MM.1S (cell line): ENCODE measurements around the gene KYNU.

Experiments used
- DNase-seq: peaks from one replicate; pipeline ENCODE4 v3.0.0-alpha.2; 2015
- H2AFZ ChIP-seq: fragments of 300-600 bp; sonication (generic); 2 replicates; pipeline ENCODE4 v1.6.0; 2016; ENCODE audit warnings: antibody characterized with exemption, low read length
- H3F3A ChIP-seq: fragments of 300-600 bp; sonication (generic); 2 replicates; pipeline ENCODE4 v1.6.1; 2016; ENCODE audit warnings: mild to moderate bottlenecking, antibody characterized with exemption, low read length, moderate library complexity, mixed read lengths; ENCODE audit not compliant: insufficient read depth
- H3K27ac ChIP-seq: fragments of 300-600 bp; sonication (generic); 2 replicates; pipeline ENCODE4 v1.5.1; 2016; ENCODE audit warnings: mild to moderate bottlenecking, low read length
- H3K27me3 ChIP-seq: fragments of 300-600 bp; sonication (generic); replicated peaks from 2 replicates; pipeline ENCODE4 v1.6.0; 2016; ENCODE audit warnings: low read length; ENCODE audit not compliant: insufficient read depth
- H3K36me3 ChIP-seq: fragments of 300-600 bp; sonication (generic); replicated peaks from 2 replicates; pipeline ENCODE4 v1.6.1; 2016; ENCODE audit warnings: mild to moderate bottlenecking, low read length, mixed read lengths; ENCODE audit not compliant: insufficient read depth
- H3K4me1 ChIP-seq: fragments of 300-600 bp; sonication (generic); 2 replicates; pipeline ENCODE4 v1.6.1; 2016; ENCODE audit warnings: low read length, mixed read lengths
- H3K4me2 ChIP-seq: fragments of 300-600 bp; sonication (generic); 2 replicates; pipeline ENCODE4 v1.6.0; 2016; ENCODE audit warnings: low read depth, low read length
- H3K4me3 ChIP-seq: fragments of 300-600 bp; sonication (generic); 2 replicates; pipeline ENCODE4 v1.5.1; 2016; ENCODE audit warnings: low read length, mixed read lengths
- H3K79me2 ChIP-seq: fragments of 300-600 bp; sonication (generic); 2 replicates; pipeline ENCODE4 v1.6.1; 2016; ENCODE audit warnings: mixed run types, low read length, mixed read lengths
- H3K9ac ChIP-seq: fragments of 300-600 bp; sonication (generic); 2 replicates; pipeline ENCODE4 v1.6.1; 2016; ENCODE audit warnings: low read length, mixed read lengths
- H3K9me2 ChIP-seq: fragments of 300-600 bp; sonication (generic); replicated peaks from 2 replicates; pipeline ENCODE4 v1.6.1; 2016; ENCODE audit warnings: mild to moderate bottlenecking, low read length, mixed read lengths; ENCODE audit not compliant: insufficient read depth
- H3K9me3 ChIP-seq: fragments of 300-600 bp; sonication (generic); replicated peaks from 2 replicates; pipeline ENCODE4 v1.6.1; 2016; ENCODE audit warnings: mild to moderate bottlenecking, low read length, mixed read lengths; ENCODE audit not compliant: insufficient read depth
- H4K20me1 ChIP-seq: fragments of 300-600 bp; sonication (generic); 2 replicates; pipeline ENCODE4 v1.6.1; 2016; ENCODE audit warnings: mild to moderate bottlenecking, low read length, moderate library complexity, mixed read lengths; ENCODE audit not compliant: insufficient read depth
- EZH2 ChIP-seq: fragments of 300-600 bp; sonication (generic); optimal IDR thresholded peaks from 2 replicates; pipeline ENCODE3; 2017; ENCODE audit warnings: low read depth, mild to moderate bottlenecking, antibody characterized with exemption, low read length, mixed read lengths
- EZH2phosphoT487 ChIP-seq: fragments of 300-600 bp; sonication (generic); IDR thresholded peaks from 2 replicates; pipeline ENCODE4 v1.6.1; 2018; ENCODE audit warnings: antibody characterized with exemption, low read length
- TF ChIP-seq, protein P1 (sequence below): fragments of 300-600 bp; sonication (generic); IDR thresholded peaks from 2 replicates; pipeline ENCODE4 v1.5.1; 2016; ENCODE audit warnings: antibody characterized with exemption, low read length, mixed read lengths

KYNU gene

DNA sequence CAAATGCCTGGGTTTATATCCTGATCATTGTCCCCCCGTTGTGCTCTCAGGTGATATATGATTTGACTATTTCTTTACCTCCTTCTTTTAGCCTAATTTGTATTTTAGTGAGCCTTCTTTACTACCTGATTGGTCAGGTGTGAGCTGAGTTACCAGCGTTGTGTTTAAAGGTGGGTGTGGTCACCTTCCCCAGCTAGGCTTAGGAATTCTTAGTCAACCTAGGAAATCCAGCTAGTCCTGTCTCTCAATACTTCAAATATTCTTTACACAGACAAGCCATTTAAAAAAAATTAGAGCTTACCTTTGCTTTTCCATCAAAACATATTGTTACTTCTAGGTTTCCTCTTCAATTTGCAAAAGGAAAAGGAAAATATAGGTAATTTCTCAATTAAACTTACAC is 30.2 kb downstream of the KYNU start:
- H3K36me3 ChIP-seq: no peaks in the 10 kb centered on the region
- no peaks in the 10 kb centered on the region for H3K4me1 ChIP-seq
- no peak for TF ChIP-seq EZH2
- no peak for TF ChIP-seq EZH2phosphoT487
- TF ChIP-seq, protein P1, sequence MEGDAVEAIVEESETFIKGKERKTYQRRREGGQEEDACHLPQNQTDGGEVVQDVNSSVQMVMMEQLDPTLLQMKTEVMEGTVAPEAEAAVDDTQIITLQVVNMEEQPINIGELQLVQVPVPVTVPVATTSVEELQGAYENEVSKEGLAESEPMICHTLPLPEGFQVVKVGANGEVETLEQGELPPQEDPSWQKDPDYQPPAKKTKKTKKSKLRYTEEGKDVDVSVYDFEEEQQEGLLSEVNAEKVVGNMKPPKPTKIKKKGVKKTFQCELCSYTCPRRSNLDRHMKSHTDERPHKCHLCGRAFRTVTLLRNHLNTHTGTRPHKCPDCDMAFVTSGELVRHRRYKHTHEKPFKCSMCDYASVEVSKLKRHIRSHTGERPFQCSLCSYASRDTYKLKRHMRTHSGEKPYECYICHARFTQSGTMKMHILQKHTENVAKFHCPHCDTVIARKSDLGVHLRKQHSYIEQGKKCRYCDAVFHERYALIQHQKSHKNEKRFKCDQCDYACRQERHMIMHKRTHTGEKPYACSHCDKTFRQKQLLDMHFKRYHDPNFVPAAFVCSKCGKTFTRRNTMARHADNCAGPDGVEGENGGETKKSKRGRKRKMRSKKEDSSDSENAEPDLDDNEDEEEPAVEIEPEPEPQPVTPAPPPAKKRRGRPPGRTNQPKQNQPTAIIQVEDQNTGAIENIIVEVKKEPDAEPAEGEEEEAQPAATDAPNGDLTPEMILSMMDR: no peak
- no peak overlapping the region for H3K9ac ChIP-seq
- no peak overlapping the region for H3K27ac ChIP-seq
- H4K20me1 ChIP-seq: no peaks in the 10 kb centered on the region
- H3K27me3 ChIP-seq: no peaks in the 10 kb centered on the region
- H2AFZ ChIP-seq: no peak overlapping the region
- H3K4me3 ChIP-seq: no peak overlapping the region
- no peaks in the 10 kb centered on the region for H3K9me2 ChIP-seq
- no peaks in the 10 kb centered on the region for H3F3A ChIP-seq
- H3K79me2 ChIP-seq: no peaks in the 10 kb centered on the region
- no peak for DNase-seq
- H3K4me2 ChIP-seq: no peak overlapping the region
- H3K9me3 ChIP-seq: no peaks in the 10 kb centered on the region

DNA sequence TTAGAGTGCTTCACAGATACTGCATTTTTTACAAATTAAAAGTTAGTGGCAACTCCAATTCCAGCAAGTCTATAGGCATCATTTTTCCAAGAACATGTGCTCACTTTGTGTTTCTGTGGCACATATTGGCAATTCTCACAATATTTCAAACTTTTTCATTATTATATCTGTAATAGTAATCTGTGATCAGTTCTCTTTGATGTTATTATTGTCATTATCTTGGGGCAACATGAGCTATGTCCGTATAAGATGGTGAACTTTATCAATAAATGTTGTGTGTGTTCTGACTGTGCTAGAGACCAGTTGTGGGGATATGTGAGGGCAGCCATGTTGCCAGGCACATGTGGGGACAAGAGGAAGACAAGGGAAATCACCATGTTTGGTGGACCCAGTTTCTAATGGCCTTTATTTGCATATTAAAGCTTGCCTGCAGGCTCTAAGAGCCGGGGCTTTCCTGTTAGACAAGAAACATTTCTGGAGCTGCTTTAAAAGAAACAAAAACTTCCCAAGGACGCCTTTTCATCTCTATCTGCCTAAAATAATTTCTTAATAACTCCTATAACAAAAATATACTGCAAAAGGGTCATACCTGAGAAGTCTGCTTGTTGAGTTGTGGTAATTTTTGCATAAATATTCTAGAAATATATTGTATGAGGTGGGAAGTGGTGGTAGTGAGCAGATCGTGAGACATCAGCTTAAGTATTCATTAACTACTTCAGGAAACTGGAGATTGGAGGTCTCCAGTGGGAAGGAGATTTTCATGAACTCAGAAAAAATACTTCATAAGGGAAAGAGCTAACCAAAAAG is 37.2 kb downstream of the KYNU start:
- Histone ChIP-seq H3K9ac (no peak overlapping the region), H4K20me1 (no peaks in the 10 kb centered on the region), H3K36me3 (no peaks in the 10 kb centered on the region), H3K4me2 (peak overlapping the region; percentile 25; the same call in 1 of the 2 replicates), H2AFZ (peak overlapping the region; percentile 35; the same call in 1 of the 2 replicates), H3K4me3 (no peak overlapping the region), H3K27me3 (no peaks in the 10 kb centered on the region), H3K9me2 (no peaks in the 10 kb centered on the region), H3F3A (no peaks in the 10 kb centered on the region), H3K79me2 (no peaks in the 10 kb centered on the region), H3K4me1 (no peaks in the 10 kb centered on the region), H3K9me3 (no peaks in the 10 kb centered on the region), H3K27ac (no peak overlapping the region)
- TF ChIP-seq EZH2phosphoT487: no peak
- no peak for TF ChIP-seq EZH2
- TF ChIP-seq, protein P1: no peak
- DNase-seq: peak; percentile 54

DNA sequence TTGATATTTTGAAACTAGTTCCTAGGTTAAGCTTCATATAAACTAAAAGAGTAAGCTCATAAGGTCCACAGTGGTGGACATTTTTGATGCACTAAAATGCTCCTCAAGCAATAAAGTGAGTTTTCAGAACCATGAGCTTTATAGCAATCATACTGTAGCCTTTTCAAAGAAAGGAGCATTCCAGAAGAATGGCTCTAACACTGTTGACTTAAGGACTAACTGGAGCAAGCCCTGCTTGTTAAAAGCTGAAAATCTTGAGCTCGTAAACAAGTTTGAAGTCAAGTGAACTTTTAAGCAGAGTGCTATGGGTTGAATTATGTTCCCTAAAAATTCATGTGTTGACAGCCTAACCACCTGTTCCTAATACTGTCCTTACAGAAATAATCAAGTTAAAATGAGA is 38.0 kb downstream of the KYNU start:
- H3K4me2 ChIP-seq: peak overlapping the region; percentile 25; the same call in 1 of the 2 replicates
- no peak overlapping the region for H3K9ac ChIP-seq
- no peaks in the 10 kb centered on the region for H3K79me2 ChIP-seq
- DNase-seq: no peak
- H3K4me3 ChIP-seq: no peak overlapping the region
- no peaks in the 10 kb centered on the region for H3K36me3 ChIP-seq
- no peak overlapping the region for H3K27ac ChIP-seq
- H3K27me3 ChIP-seq: no peaks in the 10 kb centered on the region
- TF ChIP-seq EZH2phosphoT487 (no peak), EZH2 (no peak)
- TF ChIP-seq, protein P1: no peak
- no peaks in the 10 kb centered on the region for H3F3A ChIP-seq
- H4K20me1 ChIP-seq: no peaks in the 10 kb centered on the region
- no peaks in the 10 kb centered on the region for H3K9me2 ChIP-seq
- H3K9me3 ChIP-seq: no peaks in the 10 kb centered on the region
- H3K4me1 ChIP-seq: no peaks in the 10 kb centered on the region
- H2AFZ ChIP-seq: peak overlapping the region; percentile 35; the same call in 1 of the 2 replicates
